ENCODE data around the gene S100A3. TPM values are rescaled to one million over a fixed set of nuclear protein-coding genes. Genes with fewer than 3 reads are reported as not detected.
A peak's percentile ranks its signal among the peaks of the same experiment; 100 is the strongest.

Gene S100A3
- polyA plus RNA-seq (2012; rRNA removed): 11.8 and 13.1 TPM in 2 replicates
- 7.1 and 10.2 TPM in 2 replicates for polyA plus RNA-seq (2012; cell fraction: cytosol; rRNA removed)
- 5.7 and 6.0 TPM in 2 replicates for polyA plus RNA-seq (2012; cell fraction: nucleus; rRNA removed)

GRCh38 chr1:153548722-153549688 lies at the start of gene S100A3:
S100A3 (minus strand) TSS chr1:153549258; CDS start chr1:153548485, 773 bp downstream.
- no peaks in the 10 kb centered on the region for H3K79me2 ChIP-seq (ENCODE audit: insufficient read depth)

More at GRCh38 chr1:153548722-153549688, at the start of gene S100A3:
- 57% methylated on average over 12 of the region's 14 CpGs for WGBS (ENCODE audit: low lambda C conversion rate)
- DNase-seq: no peak
- H3K9me2 ChIP-seq: no peaks in the 10 kb centered on the region
- H4K20me1 ChIP-seq (ENCODE audit: insufficient read depth): no peaks in the 10 kb centered on the region
- peak within 1 kb of the TSS; percentile 58 for H3K9ac ChIP-seq
- H3K9me3 ChIP-seq: no peaks in the 10 kb centered on the region
- peaks cover 7% of the 10 kb centered on the region for H3F3A ChIP-seq (replicated peaks; ENCODE audit: insufficient read depth)
- no peak for TF ChIP-seq GATA2 (CRISPR knock-in tag; IDR thresholded peaks at IDR 0.05)
- TF ChIP-seq NFIC (IDR thresholded peaks at IDR 0.05; ENCODE audit: borderline replicate concordance): peak; percentile 64; the same call in 1 of the 2 replicates
- TF ChIP-seq RCOR1 (IDR thresholded peaks at IDR 0.05; ENCODE audit: low read length): no peak
- TF ChIP-seq GABPA (IDR thresholded peaks at IDR 0.05; ENCODE audit: low read depth): no peak
- TF ChIP-seq PBX3 (IDR thresholded peaks at IDR 0.05): peak; percentile 37; the same call in 1 of the 2 replicates
- TF ChIP-seq SMC3 (IDR thresholded peaks at IDR 0.05; ENCODE audit: low read depth, low read length): 0 out of 2 replicates have a peak, but pooled peaks have one; percentile 10
- no peak for TF ChIP-seq TEAD4 (IDR thresholded peaks at IDR 0.05; ENCODE audit: borderline replicate concordance, insufficient read depth)
- TF ChIP-seq FOSL2 (IDR thresholded peaks at IDR 0.05; ENCODE audit: borderline replicate concordance, low read depth): peak; percentile 95; the same call in 1 of the 2 replicates
- no peak for TF ChIP-seq MXI1 (IDR thresholded peaks at IDR 0.05; ENCODE audit: low read depth, low read length)
- no peak; the same call in 1 of the 2 replicates for TF ChIP-seq RXRA (IDR thresholded peaks at IDR 0.05; ENCODE audit: borderline replicate concordance, low read depth)
- peak; percentile 56 for TF ChIP-seq CTCF (IDR thresholded peaks at IDR 0.05)
- peak; percentile 57 for TF ChIP-seq MAX (IDR thresholded peaks at IDR 0.05; ENCODE audit: low read depth)
- TF ChIP-seq TCF12 (IDR thresholded peaks at IDR 0.05): peak; percentile 69
- TF ChIP-seq EP300 (IDR thresholded peaks at IDR 0.05; ENCODE audit: borderline replicate concordance in 1 of 2, low read depth in 1 of 2, low read length in 1 of 2): peak in 1 of 2 experiments; percentile 69; a peak in 1 of 4 replicates
- TF ChIP-seq REST (IDR thresholded peaks at IDR 0.05; ENCODE audit: low read depth, low read length): peak; percentile 59; the same call in 1 of the 2 replicates
- TF ChIP-seq POLR2AphosphoS5 (IDR thresholded peaks at IDR 0.05; ENCODE audit: low read depth, low read length): peak; percentile 41; the same call in 1 of the 2 replicates
- no peak; the same call in 1 of the 2 replicates for TF ChIP-seq ZBTB33 (IDR thresholded peaks at IDR 0.05; ENCODE audit: borderline replicate concordance, low read depth)
- no peak; the same call in 1 of the 2 replicates for TF ChIP-seq ELF1 (IDR thresholded peaks at IDR 0.05)
- H3K36me3 ChIP-seq (replicated peaks in 1 of 2; ENCODE audit: control insufficient read depth in 1 of 2, insufficient read depth in 2 of 2, low read length in 1 of 2): no peaks in the 10 kb centered on the region
- H3K4me3 ChIP-seq (ENCODE audit: low read depth in 2 of 2, low read length in 1 of 2): no peak within 1 kb of the TSS
- ChIA-PET CTCF (interaction anchor here (0.7 to 11.8 kb wide), 5 partner anchors 11 to 68 kb away, joined by 3 to 62 read pairs (median 4); no protein-coding TSS in a partner anchor), POLR2A (no interaction called here)
- peak within 1 kb of the TSS; percentile 69 for H2AFZ ChIP-seq (ENCODE audit: low read depth)
- no peaks in the 10 kb centered on the region for H3K27me3 ChIP-seq (ENCODE audit: insufficient read depth)
- H3K4me1 ChIP-seq (ENCODE audit: control insufficient read depth in 1 of 2, insufficient read depth in 2 of 2, low read depth in 1 of 2, low read length in 1 of 2): peaks cover 65% of the 10 kb centered on the region in 2 experiments; a peak in 3 of 4 replicates
- H3K27ac ChIP-seq (ENCODE audit: low read depth in 2 of 2, low read length in 1 of 2): peak within 1 kb of the TSS; percentile 64 to 91
- peak within 1 kb of the TSS; percentile 51; the same call in 1 of the 2 replicates for H3K4me2 ChIP-seq
